HUDEP-2 (cell line): ENCODE data around the gene HMCN2.
A peak's percentile ranks its signal among the peaks of the same experiment; 100 is the strongest.

Experiments
- DNase-seq, 76 experiments: peaks; one replicate each; lab custom pipeline; 2025; ENCODE audit not compliant: unreplicated experiment in 76 of 76; lab: John Stamatoyannopoulos, UW

The HMCN2 gene

DNA sequence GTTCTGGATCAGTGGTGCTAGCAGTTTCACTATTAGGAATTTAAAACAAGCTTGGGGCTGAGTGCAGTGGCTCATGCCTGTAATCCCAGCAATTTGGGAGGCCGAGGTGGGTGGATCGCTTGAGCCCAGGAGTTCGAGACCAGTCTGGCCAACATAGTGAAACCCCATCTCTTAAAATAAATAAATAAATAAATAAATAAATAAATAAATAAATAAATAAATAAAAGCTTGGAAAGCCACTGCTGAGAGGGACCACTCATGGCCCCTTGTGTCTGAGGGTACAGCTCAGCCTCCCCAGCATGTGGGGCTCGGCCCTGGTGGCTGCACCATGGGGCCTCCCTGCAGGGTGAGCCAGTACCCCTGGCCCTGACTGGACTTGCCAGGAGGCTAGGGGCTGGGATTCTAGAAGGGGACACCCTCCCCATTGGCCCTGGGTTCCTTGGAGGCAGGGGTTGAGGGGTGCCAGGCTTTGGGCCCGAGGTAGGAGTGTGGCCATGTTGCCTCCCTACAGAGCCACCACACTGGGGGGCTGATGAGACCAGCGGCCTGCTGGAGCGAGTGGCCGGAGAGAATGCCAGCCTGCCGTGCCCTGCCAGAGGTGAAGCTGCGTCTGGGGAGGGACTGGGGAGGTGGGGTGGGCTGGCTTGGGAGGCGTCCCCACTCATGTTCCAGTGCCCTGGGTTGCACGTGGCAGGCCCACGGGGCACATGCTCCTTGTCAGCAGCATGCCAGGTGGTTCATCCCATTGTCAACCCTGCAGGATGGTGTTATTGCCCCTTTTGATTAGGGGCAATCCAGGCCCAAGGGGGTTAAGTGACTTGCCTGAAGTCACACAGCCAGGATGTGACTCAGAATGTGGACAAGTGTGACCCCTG is 76.5 kb downstream of the HMCN2 start:
- DNase-seq, result no peak

DNA sequence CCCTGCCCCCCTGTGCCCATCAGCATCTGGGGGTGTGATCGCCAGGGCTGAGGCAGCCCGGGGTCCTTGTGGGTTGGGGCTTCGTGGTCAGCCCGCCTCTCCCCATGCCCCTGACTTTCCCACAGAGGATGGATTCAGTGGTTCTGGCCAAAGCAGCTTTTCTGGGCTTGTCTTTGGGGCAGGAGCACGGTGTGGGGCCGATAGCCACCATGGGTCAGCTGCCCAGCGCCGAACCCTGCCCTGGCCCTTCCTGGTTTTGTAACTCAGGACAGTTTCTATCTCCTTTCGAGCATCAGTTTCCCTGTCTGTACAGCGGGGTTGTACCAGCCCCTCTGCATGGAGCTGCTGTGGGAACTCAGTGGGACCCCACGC is 77.1 kb downstream of the HMCN2 start:
- no peak for DNase-seq

DNA sequence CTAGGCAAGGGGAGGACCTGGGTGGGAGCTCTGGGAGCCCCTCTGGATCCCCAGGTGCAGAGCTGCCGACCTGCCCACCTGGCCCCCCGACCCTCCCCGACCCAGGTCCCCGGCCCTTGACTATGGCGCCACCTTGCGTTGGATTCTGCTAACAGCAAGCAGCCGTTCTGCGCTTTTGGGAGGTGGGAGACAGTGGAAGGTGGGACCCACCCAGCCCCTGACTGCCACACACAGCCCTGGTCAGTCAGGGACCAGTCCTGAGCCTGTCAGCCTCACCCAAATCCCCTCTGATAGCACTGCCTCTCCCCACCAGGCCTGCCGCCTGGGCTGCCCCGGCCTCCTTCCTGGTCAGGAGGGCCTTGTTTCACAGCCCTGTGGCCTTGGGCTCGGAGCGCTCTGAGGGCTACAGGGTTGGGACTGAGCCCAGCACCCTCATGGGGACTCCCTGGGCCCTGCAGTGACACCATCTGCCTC is 77.9 kb downstream of the HMCN2 start:
- DNase-seq, result peak in 7 of 76 experiments; percentile 5 to 21 (median 8)

DNA sequence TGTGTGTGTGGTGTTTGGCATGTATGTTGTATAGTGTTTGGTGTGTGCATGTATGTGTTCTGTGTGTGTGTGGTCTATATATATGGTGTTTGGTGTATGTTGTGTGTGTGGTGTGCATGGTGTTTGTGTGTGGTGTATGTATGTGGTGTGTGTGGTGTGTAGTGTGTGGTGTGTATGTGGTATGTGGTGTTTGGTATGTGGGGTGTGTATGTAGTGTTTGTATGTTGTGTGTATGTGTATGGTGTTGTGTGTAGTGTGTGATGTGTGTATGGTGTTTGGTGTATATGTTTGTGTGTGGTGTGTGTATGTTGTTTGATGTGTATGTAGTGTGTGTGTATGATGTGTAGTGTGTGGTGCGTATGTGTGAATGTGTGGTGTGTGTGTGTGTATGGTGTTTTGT is 78.8 kb downstream of the HMCN2 start:
- DNase-seq, result no peak

DNA sequence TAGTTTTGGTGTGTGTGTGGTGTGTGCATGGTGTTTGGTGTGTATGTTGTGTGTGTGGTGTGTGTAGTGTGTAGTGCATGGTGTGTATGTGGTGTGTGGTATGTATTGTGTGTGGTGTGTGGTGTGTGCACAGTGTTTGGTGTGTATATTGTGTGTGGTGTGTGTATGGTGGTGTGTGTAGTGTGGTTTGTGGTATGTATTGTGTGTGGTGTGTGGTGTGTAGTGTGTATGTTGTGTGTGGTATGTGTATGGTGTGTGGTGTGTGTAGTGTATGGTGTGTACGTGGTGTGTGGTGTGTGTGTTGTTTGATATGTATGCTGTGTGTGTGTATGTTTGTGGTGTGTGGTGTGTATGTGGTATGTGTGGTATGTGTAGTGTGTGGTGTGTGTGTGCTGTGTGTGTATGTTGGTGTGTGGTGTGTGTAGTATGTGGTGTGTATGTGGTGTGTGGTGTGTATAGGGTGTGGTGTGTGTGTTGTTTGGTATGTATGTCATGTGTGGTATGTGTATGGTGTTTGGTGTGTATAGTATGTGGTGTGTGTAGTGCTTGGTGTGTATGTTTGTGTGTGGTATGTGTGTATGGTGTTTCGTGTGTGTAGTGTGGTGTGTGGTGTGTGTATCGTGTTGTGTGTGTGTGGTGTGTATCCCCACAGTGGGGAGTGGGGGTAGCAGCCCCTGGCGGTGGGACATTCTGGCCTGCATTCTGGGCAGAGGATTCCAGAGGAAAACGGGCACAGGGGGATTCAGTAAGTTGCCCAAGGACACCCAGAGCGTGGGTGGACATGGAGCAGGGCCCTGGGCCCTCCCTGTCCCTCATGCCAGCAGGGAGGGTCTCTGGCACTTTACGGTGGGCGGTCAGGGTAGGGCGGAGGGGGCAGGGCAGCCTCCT is 79.7 kb downstream of the HMCN2 start:
- DNase-seq, result no peak

DNA sequence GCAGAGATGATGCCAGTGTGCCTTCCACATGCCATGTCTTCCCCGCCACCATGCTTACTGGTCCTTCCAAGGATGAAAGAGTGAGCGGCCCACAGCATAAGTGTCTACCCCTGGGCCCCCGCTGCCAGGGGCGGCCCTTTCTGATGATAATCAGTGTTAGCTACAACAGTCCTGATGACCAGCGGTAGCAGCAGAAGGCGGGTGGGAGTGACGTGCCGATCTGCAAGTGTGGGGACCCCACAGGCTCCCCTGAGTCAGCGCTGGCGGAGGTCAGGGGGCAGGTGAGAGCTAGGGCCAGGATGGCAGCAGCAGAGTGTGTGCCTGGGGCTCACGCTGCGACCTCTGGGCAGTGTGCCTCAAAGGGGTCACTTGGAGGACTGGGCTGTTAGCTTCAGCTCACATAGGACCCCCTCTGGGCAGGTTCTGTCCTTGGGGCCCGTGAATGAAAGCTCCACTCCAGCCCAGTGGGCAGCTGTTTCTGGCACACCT is 80.4 kb downstream of the HMCN2 start:
- DNase-seq, result no peak

DNA sequence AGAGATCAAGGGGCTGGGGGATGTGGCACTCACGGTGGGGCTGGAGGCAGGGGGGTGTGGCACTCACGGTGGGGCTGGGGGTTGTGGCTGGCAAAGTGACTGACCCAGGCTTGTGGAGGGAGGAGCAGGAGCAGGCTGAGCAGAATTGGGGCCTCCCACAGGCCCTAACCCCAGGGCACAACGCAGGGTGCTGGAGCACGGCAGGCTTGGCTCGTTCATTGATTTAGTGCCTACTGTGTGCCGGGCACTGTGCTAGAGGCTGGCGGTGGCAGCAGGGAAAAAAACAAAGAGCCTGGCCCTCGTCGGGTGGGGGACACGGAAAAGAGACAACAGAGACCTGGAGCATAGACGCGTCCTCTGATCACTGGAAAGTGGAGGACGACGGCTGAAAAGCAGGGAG is 80.9 kb downstream of the HMCN2 start:
- DNase-seq, result no peak

DNA sequence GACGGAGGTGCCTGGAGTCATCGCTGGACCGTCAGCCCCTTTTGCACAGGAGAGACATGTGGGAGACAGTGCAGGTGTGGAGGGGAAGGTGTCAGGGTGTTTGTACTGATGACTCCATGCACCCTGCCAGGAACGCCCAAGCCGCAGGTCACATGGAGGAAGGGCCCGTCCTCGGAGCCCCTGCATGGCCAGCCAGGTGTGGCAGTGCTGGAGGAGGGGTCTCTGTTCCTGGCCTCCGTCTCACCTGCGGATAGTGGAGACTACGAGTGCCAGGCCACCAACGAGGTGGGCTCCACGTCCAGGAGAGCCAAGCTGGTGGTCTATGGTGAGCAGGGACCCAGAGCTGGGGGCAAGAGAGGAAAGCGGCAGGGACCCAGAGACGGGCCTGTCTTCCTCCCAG is 81.5 kb downstream of the HMCN2 start:
- no peak for DNase-seq

DNA sequence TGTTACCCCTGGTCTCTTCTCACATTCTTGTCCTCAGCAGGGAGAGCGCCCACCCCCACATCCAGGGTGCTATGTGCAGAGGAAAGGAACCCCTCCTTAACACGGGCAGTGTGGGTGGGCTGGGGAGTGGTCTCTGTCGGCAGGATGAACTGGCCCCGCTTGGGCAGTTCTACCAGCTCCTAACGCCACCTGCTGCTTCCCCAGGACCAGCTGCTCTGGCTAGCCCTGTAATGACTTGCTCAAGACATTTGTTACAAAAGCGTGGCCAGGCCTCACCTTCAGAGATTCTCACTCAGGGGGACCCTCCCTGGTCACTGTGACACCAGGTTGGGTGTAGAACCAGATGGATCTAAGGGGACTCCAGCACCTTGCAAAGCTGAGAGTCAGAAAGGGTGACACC is 82.4 kb downstream of the HMCN2 start:
- no peak for DNase-seq

DNA sequence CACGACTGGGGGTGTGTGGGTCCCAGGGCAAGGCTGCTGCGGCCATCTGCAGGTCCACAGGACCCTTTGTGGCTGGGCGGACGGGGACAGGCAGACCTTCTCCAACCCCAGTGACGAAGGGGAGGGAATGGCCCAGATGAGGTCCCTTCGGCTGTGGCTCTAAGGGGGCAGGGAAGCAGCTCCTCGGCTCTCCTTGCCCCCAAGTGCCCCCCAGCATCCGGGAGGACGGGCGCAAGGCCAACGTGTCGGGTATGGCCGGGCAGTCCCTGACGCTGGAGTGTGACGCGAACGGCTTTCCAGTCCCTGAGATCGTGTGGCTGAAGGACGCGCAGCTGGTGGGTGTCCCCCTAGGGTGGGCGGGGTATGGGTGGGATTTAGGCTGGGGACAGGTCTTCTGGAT is 82.8 kb downstream of the HMCN2 start:
- DNase-seq, result no peak

DNA sequence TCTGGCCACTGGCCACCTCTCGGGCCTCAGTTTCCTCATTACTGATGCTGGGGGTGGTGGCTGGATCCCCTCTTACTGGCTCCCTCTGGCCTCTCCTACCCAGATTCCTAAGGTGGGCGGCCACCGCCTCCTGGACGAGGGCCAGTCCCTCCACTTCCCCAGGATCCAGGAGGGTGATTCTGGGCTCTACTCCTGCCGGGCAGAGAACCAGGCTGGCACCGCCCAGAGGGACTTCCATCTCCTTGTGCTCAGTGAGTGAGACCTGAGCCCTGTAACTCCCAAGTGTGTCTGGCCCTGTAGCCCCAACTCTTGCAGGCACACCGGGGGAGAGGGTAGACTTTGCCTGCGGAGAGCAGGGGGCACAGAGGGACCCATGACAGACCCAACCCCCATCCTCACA is 83.3 kb downstream of the HMCN2 start:
- no peak for DNase-seq

DNA sequence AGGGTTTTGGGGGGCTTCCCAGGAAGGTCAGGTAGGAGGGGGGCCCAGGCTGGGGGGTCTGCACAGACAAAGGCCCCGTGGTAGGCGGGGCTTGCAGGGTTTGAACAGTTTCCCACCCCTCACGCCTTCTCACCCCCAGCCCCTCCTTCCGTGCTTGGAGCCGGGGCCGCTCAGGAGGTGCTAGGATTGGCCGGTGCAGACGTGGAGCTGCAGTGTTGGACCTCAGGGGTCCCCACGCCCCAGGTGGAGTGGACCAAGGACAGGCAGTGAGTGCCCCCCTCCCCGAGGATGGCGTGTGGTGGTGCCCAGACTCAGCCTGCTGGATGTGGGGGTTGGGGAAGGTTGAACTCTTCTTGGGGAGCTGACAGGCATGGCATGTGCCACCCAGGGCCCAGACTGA is 83.8 kb downstream of the HMCN2 start:
- no peak for DNase-seq

DNA sequence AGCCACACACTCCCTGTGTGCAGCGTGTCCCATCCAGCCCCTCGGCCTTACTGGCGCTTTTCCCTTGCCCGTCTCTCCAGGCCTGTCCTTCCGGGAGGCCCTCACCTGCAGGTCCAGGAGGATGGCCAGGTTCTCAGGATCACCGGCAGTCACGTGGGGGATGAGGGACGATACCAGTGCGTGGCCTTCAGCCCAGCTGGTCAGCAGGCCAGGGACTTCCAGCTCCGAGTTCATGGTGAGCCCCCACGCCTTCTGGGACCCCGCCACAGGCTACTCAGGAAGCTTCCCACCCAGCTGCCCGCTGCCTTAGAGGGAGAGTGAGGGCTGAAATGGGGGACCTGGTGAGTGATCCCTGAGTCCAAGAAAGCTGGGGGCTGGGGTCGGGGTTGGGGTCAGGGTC is 85.8 kb downstream of the HMCN2 start:
- DNase-seq, result no peak

DNA sequence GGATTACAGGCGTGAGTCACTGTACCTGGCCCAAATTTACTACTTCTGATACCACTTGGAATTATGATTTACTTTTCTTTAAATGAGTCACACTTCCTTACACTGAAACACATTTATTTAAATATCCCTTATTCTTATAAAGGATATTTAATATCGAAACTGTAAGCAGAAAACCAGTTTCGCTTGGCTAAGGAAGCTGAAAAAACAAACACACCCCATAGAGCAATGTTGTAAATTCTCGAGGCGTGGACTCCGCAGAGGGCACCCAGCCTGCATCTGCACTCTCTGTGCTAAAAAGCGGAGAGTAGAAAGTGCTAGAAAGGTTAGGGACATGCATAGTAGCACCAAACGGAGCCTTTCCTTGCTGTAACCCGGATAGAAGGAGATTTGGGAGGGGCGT is 86.5 kb downstream of the HMCN2 start:
- DNase-seq, result no peak

DNA sequence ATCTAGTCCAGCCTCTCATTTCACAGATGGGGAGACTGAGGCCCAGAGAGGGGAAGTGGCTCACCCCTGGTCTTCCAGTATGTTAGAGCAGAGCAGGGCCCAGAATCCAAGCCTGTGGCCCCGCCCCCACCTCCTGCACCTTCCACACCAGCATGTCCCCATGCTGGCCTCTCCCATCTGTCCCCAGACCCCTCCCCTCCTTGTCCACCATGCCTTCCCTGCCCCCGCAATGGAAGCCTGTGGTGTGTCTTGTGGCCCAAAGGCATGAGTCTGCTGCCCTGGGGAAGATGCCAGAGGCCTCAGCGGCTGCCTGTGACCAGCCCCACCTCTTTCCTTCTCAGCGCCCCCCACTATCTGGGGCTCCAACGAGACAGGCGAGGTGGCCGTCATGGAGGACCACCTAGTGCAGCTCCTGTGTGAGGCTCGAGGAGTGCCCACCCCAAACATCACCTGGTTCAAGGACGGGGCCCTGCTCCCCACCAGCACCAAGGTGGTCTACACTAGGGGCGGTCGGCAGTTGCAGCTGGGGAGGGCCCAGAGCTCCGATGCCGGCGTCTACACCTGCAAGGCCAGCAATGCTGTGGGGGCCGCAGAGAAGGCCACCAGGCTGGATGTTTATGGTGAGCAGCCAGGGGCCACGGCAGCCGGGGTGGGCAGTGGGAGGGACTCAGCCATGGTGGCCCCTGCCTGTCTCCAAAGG is 87.2 kb downstream of the HMCN2 start:
- no peak for DNase-seq

DNA sequence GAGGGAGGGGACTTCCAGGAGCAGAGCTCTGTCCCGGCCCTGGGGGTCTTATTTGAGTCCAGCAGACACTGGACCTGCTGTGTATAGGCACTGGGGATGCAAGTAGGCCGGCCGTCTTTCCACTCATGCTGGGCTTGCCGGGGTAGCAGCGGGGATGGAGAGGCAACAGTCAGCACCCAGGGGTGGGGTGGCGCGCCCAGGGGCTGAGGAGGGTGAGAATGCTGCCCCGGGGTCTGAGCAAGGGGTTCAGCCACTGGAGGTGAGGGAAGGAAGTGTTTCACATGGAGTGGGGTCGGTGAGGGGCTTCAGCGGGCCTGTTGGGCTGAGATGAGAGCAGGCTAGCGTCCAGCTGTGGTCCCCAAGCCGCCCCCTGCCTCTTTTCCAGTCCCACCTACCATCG is 88.8 kb downstream of the HMCN2 start:
- DNase-seq, result no peak

DNA sequence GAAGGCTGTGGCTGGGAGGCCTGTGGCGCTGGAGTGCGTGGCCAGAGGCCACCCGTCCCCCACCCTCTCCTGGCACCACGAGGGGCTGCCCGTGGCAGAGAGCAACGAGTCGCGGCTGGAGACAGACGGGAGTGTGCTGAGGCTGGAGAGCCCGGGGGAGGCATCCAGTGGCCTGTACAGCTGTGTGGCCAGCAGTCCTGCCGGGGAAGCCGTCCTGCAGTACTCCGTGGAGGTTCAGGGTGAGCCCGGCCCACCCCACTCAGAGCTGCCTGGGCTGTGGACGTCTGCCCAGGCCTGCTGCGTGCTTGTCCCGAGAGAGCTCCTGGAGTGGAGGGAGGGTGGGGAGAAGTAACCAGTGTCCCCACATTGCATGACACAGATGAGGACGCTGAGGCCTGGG is 89.2 kb downstream of the HMCN2 start:
- DNase-seq, result no peak

DNA sequence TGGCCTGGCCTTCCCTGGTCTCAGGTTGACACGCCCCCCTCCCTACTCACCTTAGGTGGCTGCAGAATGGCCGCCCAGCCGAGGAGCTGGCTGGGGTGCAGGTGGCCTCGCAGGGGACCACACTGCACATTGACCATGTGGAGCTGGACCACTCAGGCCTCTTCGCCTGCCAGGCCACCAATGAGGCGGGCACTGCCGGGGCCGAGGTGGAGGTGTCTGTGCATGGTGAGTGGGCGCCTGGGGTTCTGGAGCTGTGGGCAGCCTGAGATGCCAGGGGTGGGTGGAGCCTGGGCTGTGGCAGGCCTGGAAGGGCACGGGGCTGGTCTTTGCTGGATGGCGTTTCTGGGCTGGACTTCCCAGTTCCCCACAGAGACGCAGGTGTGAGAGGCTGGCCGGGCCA is 90.5 kb downstream of the HMCN2 start:
- DNase-seq, result no peak

DNA sequence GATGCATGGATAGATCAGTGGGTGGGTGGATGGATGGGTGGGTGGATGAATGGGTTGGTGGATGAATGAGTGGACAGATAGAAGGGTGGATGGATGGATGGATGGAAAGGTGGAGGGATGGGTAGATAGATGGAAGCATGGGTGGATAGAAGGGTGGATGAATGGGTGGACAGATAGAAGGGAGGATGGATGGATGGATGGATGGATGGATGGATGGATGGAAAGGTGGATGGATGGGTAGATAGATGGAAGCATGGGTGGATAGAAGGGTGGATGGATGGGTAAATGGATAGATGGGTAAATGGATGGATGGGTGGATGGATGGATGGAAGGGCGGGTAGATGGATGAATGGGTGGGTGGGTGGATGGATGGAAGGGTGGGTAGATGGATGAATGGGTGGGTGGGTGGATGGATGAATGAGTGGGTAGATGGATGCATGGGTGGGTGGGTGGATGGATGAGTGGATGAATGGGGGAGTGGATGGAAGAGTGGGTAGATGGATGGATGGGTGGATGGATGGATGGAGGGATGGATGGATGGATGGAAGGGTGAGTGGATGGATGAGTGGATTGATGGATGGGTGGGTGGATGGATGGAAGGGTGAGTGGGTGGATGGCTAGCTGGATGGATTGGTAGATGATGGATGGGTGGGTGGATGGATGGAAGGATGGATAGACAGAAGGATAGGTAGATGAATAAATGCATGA is 91.5 kb downstream of the HMCN2 start:
- DNase-seq, result no peak

DNA sequence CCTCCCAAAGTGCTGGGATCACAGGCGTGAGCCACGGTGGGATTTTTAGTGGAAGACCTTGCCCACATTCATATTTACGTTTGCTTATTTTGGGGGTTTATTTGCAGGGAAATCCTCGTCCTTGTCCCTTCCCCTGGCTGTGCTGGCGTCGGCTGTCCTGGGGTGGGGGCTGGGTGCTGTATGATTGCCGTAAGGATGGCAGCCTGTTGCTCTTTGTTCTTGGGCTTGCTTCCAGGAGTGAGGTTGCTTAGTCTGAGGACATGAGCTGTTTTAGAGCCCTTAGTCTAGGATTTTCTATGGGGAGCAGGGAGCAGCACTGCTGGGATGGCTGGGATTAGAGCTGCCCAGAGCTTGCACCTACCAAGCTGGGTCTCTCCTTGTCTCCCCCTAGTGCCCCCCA is 93.4 kb downstream of the HMCN2 start:
- no peak for DNase-seq
